GM23338 (cell line): ENCODE measurements around the gene BCL2L13.

Experiments
- CREB1 ChIP-seq: fragments of 250-450 bp; sonication (Bioruptor Pico); IDR thresholded peaks from 2 replicates; pipeline ENCODE4 v1.5.0; 2020; ENCODE audit warnings: low read depth, mild to moderate bottlenecking, moderate library complexity
- CTCF ChIP-seq, 2 experiments: fragments of 200-600 bp in 1 of 2; sonication (generic) in 1 of 2; conservative IDR thresholded peaks; 2 replicates each; pipeline versions ENCODE4 v1.5.1 to v1.6.1; 2016 to 2017; ENCODE audit warnings: antibody characterized with exemption in 2 of 2, low read depth in 2 of 2, mild to moderate bottlenecking in 2 of 2, moderate library complexity in 1 of 2
- ETS1 ChIP-seq: IDR thresholded peaks from 2 replicates; pipeline ENCODE4 v1.6.1; 2016; ENCODE audit warnings: antibody characterized with exemption
- EZH2 ChIP-seq: fragments of 200-600 bp; sonication (generic); IDR thresholded peaks from one replicate; pipeline ENCODE4 v1.8.0; 2017; ENCODE audit warnings: antibody characterized with exemption, mild to moderate bottlenecking, low read depth; ENCODE audit not compliant: unreplicated experiment
- EZH2phosphoT487 ChIP-seq: fragments of 200-600 bp; sonication (generic); IDR thresholded peaks from one replicate; pipeline ENCODE4 v1.8.1; 2018; ENCODE audit warnings: antibody characterized with exemption; ENCODE audit not compliant: unreplicated experiment
- JUNB ChIP-seq: IDR thresholded peaks from one replicate; pipeline ENCODE4 v1.6.1; 2016; ENCODE audit warnings: antibody characterized with exemption; ENCODE audit not compliant: unreplicated experiment
- POLR2AphosphoS5 ChIP-seq: IDR thresholded peaks from 2 replicates; pipeline ENCODE4 v1.6.1; 2016; ENCODE audit warnings: antibody characterized with exemption, low read depth
- REST ChIP-seq: IDR thresholded peaks from one replicate; pipeline ENCODE4 v1.6.1; 2018; ENCODE audit warnings: antibody characterized with exemption; ENCODE audit not compliant: unreplicated experiment
- STAT1 ChIP-seq: IDR thresholded peaks from one replicate; pipeline ENCODE4 v1.6.1; 2016; ENCODE audit warnings: antibody characterized with exemption; ENCODE audit not compliant: unreplicated experiment
- ZNF462 ChIP-seq: fragments of 250-450 bp; sonication (Bioruptor Pico); IDR thresholded peaks from 2 replicates; pipeline ENCODE4 v1.5.0; 2020; ENCODE audit warnings: mild to moderate bottlenecking, moderate library complexity

GRCh38 chr22:17738386-17739128, 100.0 kb downstream of the BCL2L13 start:
- TF ChIP-seq CTCF (conservative IDR thresholded peaks at IDR 0.05; ENCODE audit: low read depth in 2 of 2) (no peak), CREB1 (no peak), REST (no peak), JUNB (no peak), EZH2phosphoT487 (no peak), EZH2 (no peak), POLR2AphosphoS5 (no peak), ZNF462 (CRISPR knock-in tag) (no peak), ETS1 (no peak), STAT1 (no peak)
